Stimulated activated CD8-positive, alpha-beta memory T cell treated with anti-CD3 and anti-CD28 coated beads, Interleukin-4, amount 100 ng/mL, for 24 hours (primary cell): ENCODE measurements around the gene ZNF345.

ENCODE experiments used
- DNase-seq: peaks from one replicate; pipeline ENCODE4 v3.0.0-alpha.2; 2020; ENCODE audit warnings: low read depth

The ZNF345 gene

DNA sequence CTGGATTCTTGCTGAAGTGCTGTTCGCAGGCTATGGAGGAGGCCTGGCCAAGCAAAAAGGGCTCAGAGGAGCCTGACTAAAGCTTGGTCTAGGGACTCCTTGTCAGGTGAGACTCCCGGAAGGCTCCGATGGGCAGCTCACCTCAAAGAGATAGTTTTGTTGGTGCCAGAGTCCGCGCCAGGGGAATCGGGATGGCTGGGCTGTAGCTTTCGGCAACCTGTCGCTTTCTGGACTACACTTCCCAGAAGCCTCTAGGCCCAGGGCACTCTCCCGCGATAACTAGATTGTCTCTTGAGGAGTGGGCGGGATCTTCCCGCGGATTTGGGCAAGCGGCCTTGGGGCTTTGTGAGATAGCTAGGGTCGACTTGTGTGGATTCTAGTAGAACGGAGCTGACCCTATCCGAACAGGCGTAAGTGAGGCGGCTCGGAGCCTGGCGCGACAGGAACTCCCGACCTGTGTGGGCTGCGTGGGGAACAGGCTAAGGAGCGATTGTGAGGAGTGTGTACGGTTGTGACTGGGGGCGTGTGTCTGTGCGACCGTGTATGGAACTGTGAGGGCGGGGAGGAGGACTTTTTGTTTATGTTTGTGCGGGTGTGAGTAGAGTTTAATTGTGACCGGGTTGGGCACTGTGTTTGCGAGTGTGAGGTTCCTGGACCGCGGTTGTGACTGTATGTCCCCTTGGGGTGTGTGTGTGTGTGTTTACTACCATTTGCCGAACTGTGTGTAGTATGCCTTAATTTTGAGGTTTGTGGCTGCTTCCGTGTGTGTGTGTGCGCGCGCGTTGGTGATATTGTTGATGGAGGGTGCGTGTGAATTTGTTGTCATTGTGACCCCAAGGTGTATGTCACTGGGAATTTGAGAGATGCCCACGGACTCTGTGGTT is at the start of gene ZNF345:
TSS of gene ZNF345 (plus strand) at position 318 of the 884 bp plus-strand sequence. CDS start 25,955 bp downstream, outside the sequence.
- DNase-seq, result peak; percentile 74

DNA sequence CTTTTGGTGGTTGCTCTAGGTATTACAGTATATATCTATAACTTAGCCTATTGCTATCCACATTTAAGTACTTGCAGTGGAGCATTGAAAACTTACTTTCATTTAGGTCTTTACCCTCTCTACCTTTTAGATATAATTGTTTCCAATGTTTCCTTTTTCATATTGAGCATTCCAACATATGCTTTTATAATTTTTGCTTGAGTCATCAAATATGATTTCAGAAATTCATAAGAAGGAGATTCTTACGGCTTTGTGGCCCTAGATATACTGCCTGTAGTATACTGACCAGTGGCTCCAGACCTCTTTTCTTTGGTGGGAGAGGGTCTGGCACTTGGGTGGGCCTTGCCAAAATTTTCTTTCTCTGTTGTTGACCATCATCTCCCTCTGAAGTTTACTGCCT is 45.3 kb upstream of the ZNF345 start:
- DNase-seq, result no peak

GRCh38 chr19:36807029-36807428 is 43.6 kb upstream of the ZNF345 start:
- DNase-seq, result no peak

DNA sequence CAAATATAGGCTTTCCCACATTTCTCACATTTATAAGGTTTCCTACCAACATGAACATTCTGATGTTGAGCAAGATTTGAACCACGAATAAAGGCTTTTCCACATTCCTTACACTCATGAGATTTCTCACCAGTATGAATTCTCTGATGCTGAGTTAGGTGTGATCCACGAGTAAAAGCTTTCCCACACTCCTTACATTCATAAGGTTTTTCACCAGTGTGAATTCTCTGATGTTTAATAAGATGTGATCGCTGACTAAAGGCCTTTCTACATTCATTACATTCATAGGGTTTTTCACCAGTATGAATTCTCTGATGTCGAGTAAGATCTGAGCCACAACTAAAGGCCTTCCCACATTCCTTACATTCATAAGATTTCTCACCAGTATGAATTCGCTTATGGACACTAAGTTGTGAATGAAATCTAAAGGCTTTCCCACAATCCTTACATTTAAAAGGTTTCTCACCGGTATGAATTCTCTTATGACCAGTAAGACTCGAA is 31.5 kb upstream of the ZNF345 start:
- DNase-seq, result no peak

DNA sequence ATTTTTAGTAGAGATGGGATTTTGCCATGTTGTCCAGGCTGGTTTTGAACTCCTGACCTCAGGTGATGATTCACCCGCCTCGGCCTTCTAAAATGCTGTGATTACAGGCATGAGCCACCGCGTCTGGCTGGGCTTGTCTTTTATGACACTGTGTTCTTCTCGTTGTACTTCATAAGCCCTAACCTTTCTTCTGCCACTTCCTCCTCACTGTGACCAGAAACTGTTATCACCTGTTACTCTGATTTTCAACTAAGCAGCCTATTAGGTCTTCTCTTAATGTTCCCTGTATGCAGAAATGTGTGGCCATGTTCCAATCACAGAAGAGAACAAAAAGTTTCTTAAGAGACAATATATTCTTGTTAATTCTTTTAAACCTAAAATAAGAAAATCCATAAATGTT is 28.9 kb upstream of the ZNF345 start:
- DNase-seq, result no peak

- DNase-seq, result no peak
Observed at GRCh38 chr19:36833430-36833829, 17.2 kb upstream of the ZNF345 start.

DNA sequence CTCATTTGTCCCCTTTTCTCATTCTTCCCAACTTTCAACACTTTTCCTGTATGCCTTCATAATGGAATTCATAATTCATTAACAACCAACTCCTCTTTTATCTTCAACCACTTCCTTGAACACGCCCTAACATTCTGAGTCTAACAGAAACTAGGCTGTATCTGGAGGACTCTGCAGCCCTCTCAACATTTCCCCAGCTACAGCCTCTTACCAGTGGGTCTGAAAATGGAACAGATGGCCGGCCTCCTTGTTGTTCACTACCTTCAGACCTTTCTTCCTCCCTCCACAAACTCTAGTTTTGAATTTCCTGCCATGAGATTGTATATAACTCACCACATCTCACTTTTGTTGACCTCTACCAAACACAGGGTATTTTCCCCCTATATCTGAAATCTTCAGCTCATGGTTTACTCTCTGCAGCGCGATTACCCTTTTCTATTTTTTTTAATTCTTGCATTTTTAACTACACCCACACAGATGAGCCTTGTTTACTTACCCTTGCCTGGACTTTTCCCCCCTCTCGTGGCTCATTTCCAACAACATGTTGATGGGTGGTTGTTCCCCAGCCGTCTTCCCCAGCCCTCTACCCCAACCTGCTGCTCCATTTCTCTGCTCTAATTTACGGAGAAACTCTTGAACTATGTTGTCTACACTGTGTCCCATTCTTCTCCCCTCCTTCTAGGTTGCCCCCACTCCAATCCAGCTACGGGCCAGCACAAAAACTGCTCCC is 13.3 kb upstream of the ZNF345 start:
- DNase-seq, result no peak

DNA sequence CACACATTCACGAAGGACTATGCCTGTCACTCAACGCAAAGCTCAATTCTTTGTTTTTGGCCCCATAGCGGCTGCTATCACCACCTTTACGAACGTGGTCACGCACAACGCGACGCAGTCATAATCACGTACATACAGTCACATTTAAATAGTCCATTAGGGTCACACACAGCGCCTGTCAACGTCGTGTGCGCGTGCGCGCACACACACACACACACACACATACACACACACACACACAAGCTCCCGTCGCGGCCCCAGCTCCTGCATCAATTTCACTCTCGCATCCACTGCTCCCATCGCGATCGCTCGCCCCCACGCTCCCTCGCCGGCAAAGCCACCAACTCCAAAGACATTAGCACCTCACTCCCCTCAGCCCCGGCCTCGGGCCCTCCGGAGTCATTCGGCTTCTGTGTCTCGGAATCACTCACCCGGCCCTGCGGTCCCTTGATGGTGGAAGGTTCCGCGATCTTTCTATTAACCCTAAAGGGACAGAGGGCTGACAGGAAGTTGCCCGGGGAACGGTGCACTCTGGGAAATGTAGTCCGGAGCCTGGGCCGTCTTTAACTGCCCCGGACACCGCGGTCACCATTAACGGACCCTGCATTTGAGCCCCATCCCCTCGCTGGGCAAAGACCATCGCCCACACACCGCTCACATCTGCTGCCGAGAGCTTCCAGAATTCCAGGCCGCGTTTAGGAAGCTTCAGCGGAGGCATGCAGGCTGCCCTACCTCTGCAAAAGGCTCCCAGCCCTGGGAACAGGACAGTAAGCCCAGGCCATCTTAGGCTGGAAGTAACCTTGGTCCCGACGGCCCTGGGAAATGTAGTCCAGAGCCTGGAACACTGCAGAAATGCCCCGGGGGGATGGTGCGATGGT is 12.5 kb upstream of the ZNF345 start, which contains the start of gene ZNF790:
TSS of gene ZNF790 (minus strand) at position 482 of the 878 bp plus-strand sequence. CDS start 12,768 bp downstream, outside the sequence.
- peak; percentile 69 for DNase-seq

DNA sequence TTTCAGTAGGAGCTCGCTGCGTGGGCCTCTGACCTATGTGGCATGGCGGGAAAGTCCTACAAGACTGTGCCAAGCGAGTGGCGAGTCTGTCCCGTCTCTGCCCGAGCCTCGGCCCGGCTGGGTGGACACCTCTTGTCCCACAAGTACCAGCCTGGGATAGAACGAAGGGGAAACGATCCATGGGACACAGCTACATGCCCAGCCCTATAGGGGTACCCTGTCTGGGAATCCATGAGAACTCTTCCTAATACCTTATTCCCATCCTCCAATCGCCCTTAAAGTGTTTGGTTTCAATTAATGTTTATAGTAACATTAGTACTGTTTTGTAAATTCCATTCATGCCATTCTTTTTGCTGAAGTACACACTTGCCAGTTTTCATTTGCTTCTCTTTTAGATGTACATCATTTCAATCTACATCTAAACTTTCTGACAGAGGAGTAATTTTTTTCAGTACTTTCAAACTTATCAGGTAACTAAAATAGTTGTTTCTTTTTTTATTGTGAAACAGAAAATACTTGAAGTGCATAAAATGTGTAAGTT is 11.8 kb upstream of the ZNF345 start:
- no peak for DNase-seq

DNA sequence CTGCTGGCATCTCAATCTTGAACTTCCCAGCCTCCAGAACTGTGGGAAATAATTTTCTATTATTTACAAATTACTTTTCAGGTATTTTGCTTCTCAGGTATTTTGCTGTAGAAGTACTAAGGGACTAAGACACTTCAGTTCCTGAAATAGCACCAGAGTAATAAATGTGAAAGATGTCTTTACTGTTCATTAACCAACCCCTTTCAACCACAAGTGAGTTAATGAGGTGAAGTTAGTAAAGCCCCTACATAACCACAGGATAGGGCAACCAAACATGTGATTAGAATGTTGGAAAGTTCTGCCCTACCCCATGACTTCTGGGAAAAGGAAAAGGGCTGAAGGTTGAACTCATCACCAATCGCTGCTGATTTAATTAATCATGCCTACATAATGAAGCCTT is 2.7 kb upstream of the ZNF345 start:
- no peak for DNase-seq

DNA sequence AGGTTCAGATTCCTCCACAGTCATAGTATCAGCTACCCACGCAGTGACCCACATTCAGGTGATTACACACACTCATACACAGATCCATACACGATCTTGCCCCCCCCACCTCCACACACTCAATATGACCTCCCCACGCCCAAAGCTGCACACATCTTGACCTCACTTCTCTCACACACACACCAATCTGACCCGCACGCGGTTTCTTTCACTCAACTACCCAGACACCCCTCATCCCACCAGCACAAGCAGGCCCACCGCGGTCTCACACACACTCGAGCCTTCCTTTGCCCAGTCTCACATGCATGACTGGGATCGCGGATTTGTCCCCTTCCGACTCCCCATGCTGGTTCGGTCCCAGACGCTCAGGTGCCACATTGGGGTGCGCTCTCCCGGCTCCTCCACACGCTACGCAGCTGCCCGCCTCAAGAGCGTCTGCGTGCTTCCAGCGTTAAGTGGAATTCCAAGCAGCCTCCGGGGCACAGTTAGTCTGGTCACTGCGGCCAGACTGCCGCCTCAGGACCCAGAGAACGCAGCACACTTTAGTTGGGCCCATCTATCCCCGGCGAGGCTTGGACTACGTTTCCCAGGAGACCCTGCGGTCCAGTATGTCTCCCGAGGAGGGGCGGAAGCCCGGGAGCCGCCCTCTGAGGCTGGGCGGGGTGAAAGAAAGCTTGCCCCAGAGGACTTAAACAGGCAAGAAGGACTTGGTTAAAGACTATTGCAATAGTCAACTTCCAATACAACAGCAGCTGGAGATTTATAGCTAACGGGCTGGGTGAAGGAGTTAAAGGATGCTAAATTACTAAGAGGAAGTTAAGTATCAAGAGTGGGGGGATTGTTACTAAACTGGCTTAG is 746 bp upstream of the ZNF345 start:
- DNase-seq, result peak; percentile 85

- no peak for DNase-seq
Observed at GRCh38 chr19:36851898-36852297, 1.2 kb downstream of the ZNF345 start.

DNA sequence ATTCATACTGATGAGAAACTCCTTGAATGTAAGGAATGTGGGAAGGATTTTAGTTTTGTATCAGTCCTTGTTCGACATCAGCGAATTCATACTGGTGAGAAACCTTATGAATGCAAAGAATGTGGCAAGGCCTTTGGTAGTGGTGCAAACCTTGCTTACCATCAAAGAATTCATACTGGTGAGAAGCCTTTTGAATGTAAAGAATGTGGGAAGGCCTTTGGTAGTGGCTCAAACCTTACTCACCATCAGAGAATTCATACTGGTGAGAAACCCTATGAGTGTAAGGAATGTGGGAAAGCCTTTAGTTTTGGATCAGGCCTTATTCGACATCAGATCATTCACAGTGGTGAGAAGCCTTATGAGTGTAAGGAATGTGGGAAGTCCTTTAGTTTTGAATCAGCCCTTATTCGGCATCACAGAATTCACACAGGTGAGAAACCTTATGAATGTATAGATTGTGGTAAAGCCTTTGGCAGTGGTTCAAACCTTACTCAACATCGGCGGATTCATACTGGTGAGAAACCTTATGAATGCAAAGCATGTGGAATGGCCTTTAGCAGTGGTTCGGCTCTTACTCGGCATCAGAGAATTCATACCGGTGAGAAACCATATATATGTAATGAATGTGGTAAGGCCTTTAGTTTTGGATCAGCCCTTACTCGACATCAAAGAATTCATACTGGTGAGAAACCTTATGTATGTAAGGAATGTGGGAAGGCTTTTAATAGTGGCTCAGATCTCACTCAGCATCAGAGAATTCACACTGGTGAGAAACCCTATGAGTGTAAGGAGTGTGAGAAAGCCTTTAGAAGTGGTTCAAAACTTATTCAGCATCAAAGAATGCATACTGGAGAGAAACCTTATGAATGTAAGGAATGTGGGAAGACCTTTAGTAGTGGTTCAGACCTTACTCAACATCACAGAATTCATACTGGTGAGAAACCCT is 26.6 kb downstream of the ZNF345 start:
- DNase-seq, result no peak

DNA sequence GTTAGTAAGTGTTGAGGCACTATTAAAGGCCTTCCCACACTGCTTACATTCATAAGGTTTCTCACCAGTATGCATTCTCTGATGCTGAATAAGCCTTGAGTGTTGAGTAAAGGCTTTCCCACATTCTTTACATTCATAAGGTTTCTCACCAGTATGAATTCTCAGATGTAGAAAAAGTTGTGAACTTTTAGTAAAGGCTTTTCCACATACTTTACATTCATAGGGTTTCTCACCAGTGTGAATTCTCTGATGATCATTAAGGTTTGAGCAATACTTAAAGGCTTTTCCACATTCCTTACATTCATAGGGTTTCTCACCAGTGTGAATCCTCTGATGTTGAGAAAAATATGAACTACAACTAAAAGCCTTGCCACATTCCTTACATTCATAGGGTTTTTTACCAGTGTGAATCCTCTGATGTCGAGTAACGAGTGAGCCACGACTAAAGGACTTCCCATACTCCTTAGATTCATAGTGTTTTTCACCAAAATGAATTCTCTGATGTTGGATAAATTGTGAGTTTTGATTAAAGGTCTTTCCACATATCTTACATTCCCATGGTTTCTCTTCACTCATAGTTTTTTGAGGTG is 41.2 kb downstream of the ZNF345 start:
- DNase-seq, result no peak

- DNase-seq, result no peak
Observed at GRCh38 chr19:36894849-36895383, 44.2 kb downstream of the ZNF345 start.

GRCh38 chr19:36898422-36898821 is 47.7 kb downstream of the ZNF345 start:
- no peak for DNase-seq

- DNase-seq, result peak; percentile 83
Observed at GRCh38 chr19:36915992-36916830, 65.5 kb downstream of the ZNF345 start, which contains the start of the genes ZNF568 and ZNF829. Gene ZNF568, plus strand, starts transcription at chr19:36916332. Its CDS starts 6,439 bp downstream, at chr19:36922771. Gene ZNF829, minus strand, starts transcription at chr19:36916291. Its CDS starts 1,124 bp downstream, at chr19:36915167.

DNA sequence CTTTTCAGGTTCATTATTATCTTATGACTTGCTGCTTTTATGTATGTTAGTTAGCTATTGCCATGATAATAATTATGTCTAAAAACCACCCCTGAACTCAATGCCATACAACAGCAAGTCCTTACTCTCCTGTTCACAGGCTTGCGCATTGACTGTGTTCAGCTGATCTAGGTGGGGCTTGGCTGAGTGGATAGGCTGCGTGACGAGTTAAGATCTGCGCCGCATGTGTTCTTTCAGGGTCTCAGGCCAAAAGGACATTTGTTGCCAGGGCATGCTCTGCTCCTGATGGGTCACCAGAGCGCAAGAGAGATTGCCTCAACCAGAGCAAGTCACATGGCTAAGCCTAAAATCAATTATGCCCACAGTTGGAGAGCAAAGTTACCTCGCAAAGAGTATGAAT is 66.3 kb downstream of the ZNF345 start:
- DNase-seq, result no peak
